HS-27A (cell line): ENCODE measurements around the gene YES1.
"Not testable (repeated sequence)": the region's sequence is repeated elsewhere in the genome, so short reads cannot be mapped to it uniquely, and the experiment has no call there.

Experiments used
- DNase-seq: peaks from one replicate; pipeline ENCODE4 v3.0.0-alpha.2; 2012; ENCODE audit warnings: low read depth, missing footprints

The YES1 gene

GRCh38 chr18:820591-821165, 8.6 kb upstream of the YES1 start:
- no peak for DNase-seq

- no peak for DNase-seq
Observed at GRCh38 chr18:816869-817268, 4.8 kb upstream of the YES1 start.

- DNase-seq: no peak
Observed at GRCh38 chr18:816088-816653, 4.1 kb upstream of the YES1 start.

GRCh38 chr18:815353-815752, 3.3 kb upstream of the YES1 start:
- no peak for DNase-seq

GRCh38 chr18:814300-815084, 2.5 kb upstream of the YES1 start:
- DNase-seq: no peak

- DNase-seq: no peak
Observed at GRCh38 chr18:813172-814071, 1.4 kb upstream of the YES1 start.

- no peak for DNase-seq
Observed at GRCh38 chr18:812376-813171, 532 bp upstream of the YES1 start.

GRCh38 chr18:811182-811891, 705 bp downstream of the YES1 start:
- DNase-seq: no peak

GRCh38 chr18:809985-810642, 1.9 kb downstream of the YES1 start:
- no peak for DNase-seq

GRCh38 chr18:809228-809627, 2.8 kb downstream of the YES1 start:
- DNase-seq: not testable (repeated sequence)

- no peak for DNase-seq
Observed at GRCh38 chr18:808502-808901, 3.5 kb downstream of the YES1 start.

GRCh38 chr18:808086-808485, 4.0 kb downstream of the YES1 start:
- DNase-seq: no peak

GRCh38 chr18:805755-806110, 6.3 kb downstream of the YES1 start:
- no peak for DNase-seq

GRCh38 chr18:805008-805754, 6.9 kb downstream of the YES1 start:
- DNase-seq: no peak

- no peak for DNase-seq
Observed at GRCh38 chr18:801137-801536, 10.9 kb downstream of the YES1 start.

GRCh38 chr18:799943-800342, 12.1 kb downstream of the YES1 start:
- DNase-seq: no peak

GRCh38 chr18:795383-795782, 16.7 kb downstream of the YES1 start:
- DNase-seq: not testable (repeated sequence)

GRCh38 chr18:789397-789796, 22.6 kb downstream of the YES1 start:
- no peak for DNase-seq

GRCh38 chr18:785242-785641, 26.8 kb downstream of the YES1 start:
- DNase-seq: no peak
